GM21526 (cell line): Measurements from ENCODE around the gene PRSS27.
"Not testable (repeated sequence)": the region's sequence is repeated elsewhere in the genome, so short reads cannot be mapped to it uniquely, and the experiment has no call there.

Experiments
- ATAC-seq: cut with Tn5 transposase; IDR thresholded peaks from one replicate; pipeline ENCODE4 v1.9.1; 2021; ENCODE audit warnings: moderate library complexity; ENCODE audit not compliant: unreplicated experiment, low FRiP score

PRSS27 gene

GRCh38 chr16:2682209-2683021 lies 37.6 kb downstream of the PRSS27 start, which contains the start of gene KCTD5:
Gene KCTD5 (plus strand): TSS chr16:2682523. CDS start chr16:2682549, 26 bp downstream.
- ATAC-seq = peak; percentile 58

DNA sequence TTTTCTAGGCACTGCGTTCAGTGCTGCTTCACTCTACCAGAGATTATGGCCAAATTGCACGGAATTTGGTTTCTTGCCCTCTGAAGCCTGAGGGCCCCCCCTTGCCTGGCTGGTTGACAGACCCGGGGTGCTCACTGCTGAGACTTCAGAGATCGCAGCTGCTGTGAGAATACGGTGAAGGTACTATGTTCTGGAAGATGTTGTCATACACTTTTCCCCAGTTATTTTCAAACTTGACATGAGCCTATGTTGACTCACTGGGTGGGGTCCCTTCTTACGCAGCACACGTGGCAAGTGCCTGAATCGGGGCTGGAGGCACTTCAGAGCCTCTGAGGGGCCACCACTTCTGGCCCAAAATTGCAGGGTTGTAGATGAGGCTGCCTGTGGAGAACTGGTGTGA lies 39.7 kb downstream of the PRSS27 start:
- not testable (repeated sequence) for ATAC-seq

GRCh38 chr16:2679902-2680301 lies 40.1 kb downstream of the PRSS27 start:
- ATAC-seq = not testable (repeated sequence)

DNA sequence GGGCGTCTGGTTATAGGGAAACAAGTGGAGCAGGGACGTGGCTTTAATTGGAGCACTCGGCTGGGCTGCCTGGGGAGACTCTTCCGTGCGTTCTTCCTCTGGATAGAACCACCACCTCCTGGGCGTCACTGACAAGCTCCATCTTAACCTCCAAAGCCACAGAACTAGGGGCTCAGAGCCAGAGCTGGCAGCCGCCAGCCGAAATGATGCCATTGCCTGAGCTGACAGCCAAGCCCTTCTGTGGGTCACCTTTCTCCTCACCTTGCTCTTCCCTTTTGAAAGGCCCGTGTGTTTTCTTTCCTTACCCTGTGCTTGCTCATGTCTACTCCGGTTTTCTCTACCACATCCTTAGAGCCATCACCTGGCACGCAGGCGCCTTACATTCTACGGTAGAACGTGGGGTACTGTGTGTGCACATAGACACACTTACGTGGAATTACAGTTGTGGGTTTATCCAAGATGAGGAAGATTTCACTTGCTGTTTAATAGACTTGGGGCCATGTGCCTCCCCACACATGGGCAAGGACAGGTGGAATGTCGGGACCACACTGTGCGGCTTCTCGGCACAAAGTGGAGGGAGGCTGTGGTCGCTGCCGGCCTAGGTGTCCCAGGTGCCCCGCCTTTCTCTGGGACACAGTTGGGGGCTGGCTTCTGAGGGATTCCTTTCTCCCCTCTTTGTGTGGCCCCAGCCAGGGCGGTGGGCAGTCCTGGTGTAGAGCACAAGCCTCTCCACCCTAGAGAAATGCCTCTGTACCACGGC lies 41.6 kb downstream of the PRSS27 start:
- ATAC-seq = not testable (repeated sequence)

DNA sequence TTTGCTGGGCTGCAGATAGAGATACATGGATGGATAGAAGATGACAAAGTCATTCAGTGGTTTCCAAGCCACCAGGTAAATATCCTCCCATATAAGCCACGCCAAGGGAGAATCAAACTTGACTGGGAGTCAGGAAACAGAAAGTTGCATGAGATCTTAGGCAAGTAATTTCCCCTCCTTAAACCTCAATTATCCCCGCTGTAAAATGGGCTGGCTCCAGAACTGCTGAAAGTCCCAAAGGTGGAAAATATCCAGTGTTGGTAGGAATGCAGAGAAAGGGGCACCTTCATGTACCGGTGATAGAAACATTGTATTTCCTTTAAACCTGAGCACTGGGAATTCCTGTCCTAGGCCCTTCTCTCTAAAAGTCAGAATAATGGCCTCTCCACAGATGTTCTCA lies 43.1 kb downstream of the PRSS27 start:
- ATAC-seq = not testable (repeated sequence)

DNA sequence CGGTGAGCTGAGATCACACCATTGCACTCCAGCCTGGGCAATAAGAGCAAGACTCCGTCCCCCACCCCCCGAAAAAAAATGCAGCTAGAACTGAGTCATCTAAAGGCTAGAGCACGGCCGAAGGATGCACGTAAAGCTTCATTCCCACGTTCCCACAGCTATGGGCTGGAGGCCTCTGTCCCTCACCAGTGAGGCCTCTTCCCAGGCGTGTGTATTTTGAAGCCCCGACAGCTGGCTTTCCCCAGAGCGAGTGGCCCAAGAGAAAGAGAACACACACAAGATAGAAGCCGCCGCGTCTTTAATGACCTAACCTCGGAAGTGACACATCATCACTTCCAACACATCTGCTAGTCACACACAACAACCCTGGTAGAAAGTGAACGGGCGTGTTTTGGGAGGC lies 44.3 kb downstream of the PRSS27 start:
- no peak for ATAC-seq

DNA sequence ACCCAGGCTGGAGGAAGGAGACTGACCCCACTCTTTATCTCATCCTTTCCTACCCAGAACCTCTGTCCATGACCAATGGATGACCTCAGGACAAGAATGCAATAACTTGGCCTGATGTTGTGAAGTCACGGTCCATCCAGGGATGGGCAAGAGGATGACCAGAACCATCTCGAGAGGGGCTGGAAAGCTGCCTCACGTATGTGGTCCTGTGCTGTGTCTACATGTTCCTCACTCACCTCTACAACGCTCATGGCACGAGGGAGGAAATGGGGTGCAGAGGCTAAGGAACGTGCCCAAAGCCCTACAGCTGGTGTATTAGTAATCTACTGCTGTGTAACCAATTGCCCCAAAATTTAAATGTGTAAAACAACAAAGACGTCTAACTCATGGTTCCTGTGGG lies 45.0 kb downstream of the PRSS27 start:
- no peak for ATAC-seq

DNA sequence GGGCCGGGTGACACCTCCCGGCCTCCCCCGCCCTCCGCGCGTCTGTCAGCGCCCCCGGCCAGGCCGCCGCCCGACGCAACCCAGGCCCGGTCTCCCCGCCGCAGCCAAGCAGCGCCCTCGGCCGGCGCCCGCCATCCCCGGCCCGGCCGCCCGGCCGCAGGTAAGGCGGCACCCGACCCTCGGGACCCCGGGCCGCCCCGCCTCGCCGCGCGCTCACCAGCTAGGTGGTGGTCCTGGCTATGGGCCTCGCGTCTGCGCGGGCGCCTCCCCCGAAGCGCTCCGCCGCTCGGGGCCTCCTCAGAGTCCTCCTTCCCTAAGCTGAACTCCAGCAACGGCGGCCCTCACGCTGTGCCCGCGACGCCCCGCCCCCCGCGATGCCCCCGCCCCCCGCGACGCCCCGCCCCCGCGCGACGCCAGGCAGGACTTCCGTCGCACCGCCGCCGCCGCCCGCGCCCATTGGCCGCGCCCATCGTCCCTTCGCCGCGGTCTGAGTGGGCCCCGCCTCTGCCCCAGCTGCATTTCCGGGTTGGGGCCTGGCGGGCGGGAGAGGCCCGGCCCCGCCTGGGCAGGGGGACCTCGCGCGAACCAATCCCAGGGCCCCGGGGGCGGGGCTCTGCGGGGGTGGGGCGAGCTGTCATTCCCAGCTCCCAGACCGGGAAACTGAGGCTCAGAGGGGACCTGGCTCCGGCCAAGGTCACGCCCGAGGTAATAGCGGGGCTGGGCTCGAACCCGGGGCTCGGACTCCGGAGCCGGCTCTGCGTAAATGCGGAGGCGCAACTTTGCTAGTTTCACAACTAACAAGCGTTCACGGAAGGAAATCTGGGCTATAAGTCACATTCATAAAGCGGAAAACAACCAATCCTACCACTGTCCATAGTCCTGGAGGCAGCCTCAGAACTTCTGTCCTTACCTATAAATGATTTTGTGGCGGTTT lies 46.7 kb downstream of the PRSS27 start:
- peak; percentile 81 for ATAC-seq

GRCh38 chr16:2671741-2672140 lies 48.3 kb downstream of the PRSS27 start:
- no peak for ATAC-seq

- ATAC-seq = not testable (repeated sequence)
Measured at GRCh38 chr16:2671193-2671592, 48.8 kb downstream of the PRSS27 start.

- ATAC-seq = not testable (repeated sequence)
Measured at GRCh38 chr16:2670017-2670416, 50.0 kb downstream of the PRSS27 start.

GRCh38 chr16:2669587-2669986 lies 50.4 kb downstream of the PRSS27 start:
- ATAC-seq = not testable (repeated sequence)

GRCh38 chr16:2666671-2667070 lies 53.4 kb downstream of the PRSS27 start:
- ATAC-seq = not testable (repeated sequence)

- no peak for ATAC-seq
Measured at GRCh38 chr16:2664574-2664982, 55.4 kb downstream of the PRSS27 start.

- no peak for ATAC-seq
Measured at GRCh38 chr16:2663553-2664546, 56.2 kb downstream of the PRSS27 start.
